ENCODE results near the gene INSL6.

DNA sequence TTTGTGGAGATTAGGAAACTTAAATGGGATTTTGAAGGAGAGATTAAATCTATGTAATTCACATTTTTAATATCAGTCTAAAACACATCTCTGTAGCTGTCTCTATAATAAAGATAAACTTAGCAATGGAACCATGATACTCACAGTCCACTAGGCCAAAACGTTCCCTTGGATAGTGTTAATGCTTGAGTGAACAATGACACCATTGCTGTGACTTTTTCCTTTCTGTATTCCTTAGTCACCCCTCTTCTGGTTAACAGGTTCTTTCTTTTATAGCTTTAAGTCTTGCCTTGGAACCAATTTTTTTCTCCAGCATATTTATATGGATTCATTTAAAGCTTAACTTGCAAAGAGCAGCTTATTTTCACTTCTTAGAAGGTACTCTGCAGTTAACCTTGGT is 63.3 kb downstream of the INSL6 start:
- TF ChIP-seq, protein P1, sequence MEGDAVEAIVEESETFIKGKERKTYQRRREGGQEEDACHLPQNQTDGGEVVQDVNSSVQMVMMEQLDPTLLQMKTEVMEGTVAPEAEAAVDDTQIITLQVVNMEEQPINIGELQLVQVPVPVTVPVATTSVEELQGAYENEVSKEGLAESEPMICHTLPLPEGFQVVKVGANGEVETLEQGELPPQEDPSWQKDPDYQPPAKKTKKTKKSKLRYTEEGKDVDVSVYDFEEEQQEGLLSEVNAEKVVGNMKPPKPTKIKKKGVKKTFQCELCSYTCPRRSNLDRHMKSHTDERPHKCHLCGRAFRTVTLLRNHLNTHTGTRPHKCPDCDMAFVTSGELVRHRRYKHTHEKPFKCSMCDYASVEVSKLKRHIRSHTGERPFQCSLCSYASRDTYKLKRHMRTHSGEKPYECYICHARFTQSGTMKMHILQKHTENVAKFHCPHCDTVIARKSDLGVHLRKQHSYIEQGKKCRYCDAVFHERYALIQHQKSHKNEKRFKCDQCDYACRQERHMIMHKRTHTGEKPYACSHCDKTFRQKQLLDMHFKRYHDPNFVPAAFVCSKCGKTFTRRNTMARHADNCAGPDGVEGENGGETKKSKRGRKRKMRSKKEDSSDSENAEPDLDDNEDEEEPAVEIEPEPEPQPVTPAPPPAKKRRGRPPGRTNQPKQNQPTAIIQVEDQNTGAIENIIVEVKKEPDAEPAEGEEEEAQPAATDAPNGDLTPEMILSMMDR (IDR thresholded peaks at IDR 0.05), result no peak
- TF ChIP-seq POLR2A (IDR thresholded peaks at IDR 0.05), result no peak

Data from Peyer's patch (tissue), 4 donors.